ENCODE data around the gene ADGRE2. TPM values are rescaled to one million over a fixed set of nuclear protein-coding genes. Genes with fewer than 3 reads are reported as not detected.

The ADGRE2 gene
- total RNA-seq, 4 donors from 2014 or later: 0.05 to 0.40 (median 0.23) TPM

DNA sequence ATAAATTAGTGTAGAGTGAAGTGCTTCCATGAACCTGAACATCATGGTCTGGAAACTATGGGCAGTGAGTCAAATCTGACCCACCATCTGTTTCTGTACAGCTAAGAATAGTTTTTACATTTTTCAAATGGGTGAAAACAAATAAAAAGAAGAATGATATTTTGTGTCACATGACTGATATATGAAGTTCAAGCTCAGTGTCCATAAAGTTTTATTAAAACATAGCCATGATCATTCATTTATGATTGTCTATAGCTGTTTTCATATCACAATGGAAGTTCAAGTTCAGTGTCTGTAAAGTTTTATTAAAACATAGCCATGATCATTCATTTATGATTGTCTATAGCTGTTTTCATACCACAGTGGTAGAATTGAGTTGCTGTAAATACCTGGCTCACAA, 45.9 kb downstream of the ADGRE2 start:
- H3K27ac ChIP-seq: no peak overlapping the region
- intact Hi-C loops (cut with DNase I; ENCODE audit: low total_unique reads) (no loop called here), in situ Hi-C loops (cut with MboI; ENCODE audit: low sequenced_read_pairs in 4 of 4) (no loop called here)
- DNase-seq (no peak), ATAC-seq (no peak)
- no peaks in the 10 kb centered on the region for H3K27me3 ChIP-seq
- H3K9me3 ChIP-seq: peaks cover 0 to 3% (median 0%) of the 10 kb centered on the region in 3 donors
- no peaks in the 10 kb centered on the region for H3K36me3 ChIP-seq
- H3K4me3 ChIP-seq: no peak overlapping the region
- TF ChIP-seq POLR2A (IDR thresholded peaks at IDR 0.05): no peak
- TF ChIP-seq, protein P1, sequence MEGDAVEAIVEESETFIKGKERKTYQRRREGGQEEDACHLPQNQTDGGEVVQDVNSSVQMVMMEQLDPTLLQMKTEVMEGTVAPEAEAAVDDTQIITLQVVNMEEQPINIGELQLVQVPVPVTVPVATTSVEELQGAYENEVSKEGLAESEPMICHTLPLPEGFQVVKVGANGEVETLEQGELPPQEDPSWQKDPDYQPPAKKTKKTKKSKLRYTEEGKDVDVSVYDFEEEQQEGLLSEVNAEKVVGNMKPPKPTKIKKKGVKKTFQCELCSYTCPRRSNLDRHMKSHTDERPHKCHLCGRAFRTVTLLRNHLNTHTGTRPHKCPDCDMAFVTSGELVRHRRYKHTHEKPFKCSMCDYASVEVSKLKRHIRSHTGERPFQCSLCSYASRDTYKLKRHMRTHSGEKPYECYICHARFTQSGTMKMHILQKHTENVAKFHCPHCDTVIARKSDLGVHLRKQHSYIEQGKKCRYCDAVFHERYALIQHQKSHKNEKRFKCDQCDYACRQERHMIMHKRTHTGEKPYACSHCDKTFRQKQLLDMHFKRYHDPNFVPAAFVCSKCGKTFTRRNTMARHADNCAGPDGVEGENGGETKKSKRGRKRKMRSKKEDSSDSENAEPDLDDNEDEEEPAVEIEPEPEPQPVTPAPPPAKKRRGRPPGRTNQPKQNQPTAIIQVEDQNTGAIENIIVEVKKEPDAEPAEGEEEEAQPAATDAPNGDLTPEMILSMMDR (IDR thresholded peaks at IDR 0.05 in 4 of 5, conservative IDR thresholded peaks at IDR 0.05 in 1 of 5): no peak
- H3K4me1 ChIP-seq: no peaks in the 10 kb centered on the region

DNA sequence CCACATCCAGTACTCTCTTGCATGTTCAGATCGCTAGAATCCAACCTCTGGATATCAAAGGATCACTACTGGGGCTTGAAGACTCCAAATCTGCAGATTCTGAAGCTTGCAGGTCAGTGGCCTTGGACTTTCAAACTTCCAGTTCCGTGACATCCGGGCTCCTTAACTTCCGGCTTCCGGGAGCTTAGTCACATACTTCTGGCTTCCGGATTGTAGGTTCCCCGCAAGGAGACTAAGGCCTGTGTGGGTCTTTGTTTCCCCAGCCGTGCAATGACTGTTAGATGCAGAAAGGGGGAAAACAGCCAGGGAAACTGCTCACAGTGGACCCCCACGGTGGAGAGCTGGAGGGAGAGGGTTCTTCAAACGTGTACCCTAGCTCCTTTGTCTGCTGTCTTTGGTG, 47.2 kb downstream of the ADGRE2 start:
- no peak for ATAC-seq
- no peak for DNase-seq
- Histone ChIP-seq H3K9me3 (peaks cover 0 to 4% (median 3%) of the 10 kb centered on the region in 3 donors), H3K36me3 (no peaks in the 10 kb centered on the region), H3K4me1 (no peaks in the 10 kb centered on the region), H3K27ac (no peak overlapping the region), H3K27me3 (no peaks in the 10 kb centered on the region), H3K4me3 (no peak overlapping the region)
- intact Hi-C loops (cut with DNase I; ENCODE audit: low total_unique reads) (no loop called here), in situ Hi-C loops (cut with MboI; ENCODE audit: low sequenced_read_pairs in 4 of 4) (no loop called here)
- TF ChIP-seq, protein P1 (IDR thresholded peaks at IDR 0.05 in 4 of 5, conservative IDR thresholded peaks at IDR 0.05 in 1 of 5): no peak
- no peak for TF ChIP-seq POLR2A (IDR thresholded peaks at IDR 0.05)

DNA sequence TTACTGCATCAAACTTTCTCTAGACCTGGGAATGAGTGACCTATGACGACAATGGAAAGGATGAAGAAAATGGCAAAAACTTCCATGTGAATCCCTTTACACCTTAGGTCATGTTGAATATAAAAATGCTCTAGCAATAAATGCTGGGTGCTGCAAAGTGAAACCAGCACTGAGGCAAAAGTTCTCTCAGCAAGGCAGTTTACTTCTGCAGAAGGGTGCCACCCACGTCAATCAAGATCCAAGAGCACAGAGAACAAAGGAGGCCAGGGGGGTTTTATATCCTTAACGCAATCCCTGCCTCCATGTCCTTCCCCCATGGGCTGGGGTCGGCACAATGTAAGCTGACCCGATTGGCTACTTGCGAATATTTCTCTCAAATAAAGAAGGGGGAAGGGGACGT, 49.8 kb downstream of the ADGRE2 start:
- Histone ChIP-seq H3K36me3 (peaks cover 0 to 7% of the 10 kb centered on the region in 2 donors), H3K4me1 (no peaks in the 10 kb centered on the region), H3K4me3 (no peak overlapping the region), H3K27ac (no peak overlapping the region), H3K9me3 (peaks cover 0 to 9% (median 4%) of the 10 kb centered on the region in 3 donors), H3K27me3 (no peaks in the 10 kb centered on the region)
- ATAC-seq (no peak), DNase-seq (no peak)
- in situ Hi-C loops (cut with MboI; ENCODE audit: low sequenced_read_pairs in 4 of 4) (no loop called here), intact Hi-C loops (cut with DNase I; ENCODE audit: low total_unique reads) (no loop called here)
- TF ChIP-seq POLR2A (IDR thresholded peaks at IDR 0.05): no peak
- TF ChIP-seq, protein P1 (IDR thresholded peaks at IDR 0.05 in 4 of 5, conservative IDR thresholded peaks at IDR 0.05 in 1 of 5): no peak

DNA sequence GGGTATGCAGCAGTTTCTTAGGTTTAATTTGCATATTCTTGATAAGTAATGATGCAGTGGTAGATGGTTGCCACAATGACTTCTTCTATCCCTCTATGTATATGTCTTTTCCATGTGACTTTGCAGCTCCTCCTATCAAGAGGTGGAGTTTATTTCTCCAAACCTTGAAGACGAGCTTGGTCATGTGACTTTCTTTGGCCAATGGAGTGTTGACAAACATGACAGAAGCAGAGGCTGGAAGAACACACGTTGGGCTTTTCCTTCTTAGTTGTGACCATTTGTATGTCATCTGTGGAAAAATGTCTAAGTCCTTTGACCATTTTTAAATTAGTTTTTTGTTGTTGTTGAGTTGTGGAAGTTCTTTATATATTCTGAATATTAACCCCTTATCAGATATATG, 56.2 kb downstream of the ADGRE2 start:
- Histone ChIP-seq H3K27me3 (peaks cover 0 to 2% (median 0%) of the 10 kb centered on the region in 3 donors), H3K27ac (no peak overlapping the region), H3K4me1 (no peaks in the 10 kb centered on the region), H3K4me3 (peak overlapping the region in 1 of 4 donors; percentile 14), H3K9me3 (peaks cover 20 to 69% (median 44%) of the 10 kb centered on the region in 3 donors), H3K36me3 (peaks cover 19 to 71% of the 10 kb centered on the region in 2 donors)
- TF ChIP-seq, protein P1 (IDR thresholded peaks at IDR 0.05 in 4 of 5, conservative IDR thresholded peaks at IDR 0.05 in 1 of 5): no peak
- no peak for TF ChIP-seq POLR2A (IDR thresholded peaks at IDR 0.05)
- intact Hi-C loops (cut with DNase I; ENCODE audit: low total_unique reads): no loop called here
- DNase-seq (no peak), ATAC-seq (no peak)
- in situ Hi-C loops (cut with MboI; ENCODE audit: low sequenced_read_pairs in 4 of 4): no loop called here

DNA sequence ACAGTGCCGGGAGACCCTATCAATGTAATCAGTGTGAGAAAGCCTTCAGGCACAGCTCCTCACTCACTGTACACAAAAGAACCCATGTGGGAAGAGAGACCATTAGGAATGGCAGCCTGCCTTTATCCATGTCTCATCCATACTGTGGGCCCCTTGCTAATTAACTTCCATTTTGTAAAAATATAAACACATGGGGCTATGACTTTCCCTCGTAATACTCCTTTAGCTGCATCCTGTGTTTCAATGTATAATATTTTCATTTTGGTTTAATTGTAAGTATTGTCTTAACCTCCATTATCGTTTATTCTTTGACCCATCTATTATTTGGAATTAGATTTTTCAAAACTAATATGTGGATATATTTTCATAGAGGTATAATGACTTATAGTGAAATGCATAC, 59.2 kb downstream of the ADGRE2 start:
- Histone ChIP-seq H3K27me3 (peaks cover 0 to 2% (median 0%) of the 10 kb centered on the region in 3 donors), H3K4me3 (peak overlapping the region in 1 of 4 donors; percentile 47), H3K4me1 (no peaks in the 10 kb centered on the region), H3K27ac (no peak overlapping the region), H3K9me3 (peaks cover 28 to 87% (median 49%) of the 10 kb centered on the region in 3 donors), H3K36me3 (peaks cover 32 to 100% of the 10 kb centered on the region in 2 donors)
- in situ Hi-C loops (cut with MboI; ENCODE audit: low sequenced_read_pairs in 4 of 4): no loop called here
- intact Hi-C loops (cut with DNase I; ENCODE audit: low total_unique reads): no loop called here
- TF ChIP-seq, protein P1 (IDR thresholded peaks at IDR 0.05 in 4 of 5, conservative IDR thresholded peaks at IDR 0.05 in 1 of 5): no peak
- no peak for TF ChIP-seq POLR2A (IDR thresholded peaks at IDR 0.05)
- no peak for ATAC-seq
- DNase-seq: no peak

All from gastrocnemius medialis (tissue), 4 donors.